ENCODE data around the gene LAGE3.
"Not testable (repeated sequence)": the region's sequence is repeated elsewhere in the genome, so short reads cannot be mapped to it uniquely, and the experiment has no call there.

The LAGE3 gene

GRCh38 chrX:154502098-154502497 lies 23.0 kb upstream of the LAGE3 start:
- no peak for DNase-seq (ENCODE audit: low read depth in 2 of 2)

- not testable (repeated sequence) for DNase-seq (ENCODE audit: low read depth in 2 of 2)
Measured at GRCh38 chrX:154501423-154501822, 22.3 kb upstream of the LAGE3 start.

- DNase-seq (ENCODE audit: low read depth in 2 of 2): not testable (repeated sequence)
Measured at GRCh38 chrX:154496591-154497137, 17.6 kb upstream of the LAGE3 start.

- DNase-seq (ENCODE audit: low read depth in 2 of 2): no peak
Measured at GRCh38 chrX:154495472-154495922, 16.4 kb upstream of the LAGE3 start.

GRCh38 chrX:154494715-154495114 lies 15.6 kb upstream of the LAGE3 start:
- DNase-seq (ENCODE audit: low read depth in 2 of 2): no peak

GRCh38 chrX:154490414-154491083 lies 11.5 kb upstream of the LAGE3 start, which contains the start of gene SLC10A3:
SLC10A3 (minus strand) TSS chrX:154490629; CDS start chrX:154488940, 1,689 bp downstream.
- DNase-seq (ENCODE audit: low read depth in 2 of 2): peak; percentile 79 to 80

- no peak for DNase-seq (ENCODE audit: low read depth in 2 of 2)
Measured at GRCh38 chrX:154490021-154490413, 10.9 kb upstream of the LAGE3 start.

- DNase-seq (ENCODE audit: low read depth in 2 of 2): no peak
Measured at GRCh38 chrX:154489182-154489581, 10.1 kb upstream of the LAGE3 start.

GRCh38 chrX:154488336-154489075 lies 9.4 kb upstream of the LAGE3 start:
- no peak for DNase-seq (ENCODE audit: low read depth in 2 of 2)

GRCh38 chrX:154487518-154488290 lies 8.6 kb upstream of the LAGE3 start:
- DNase-seq (ENCODE audit: low read depth in 2 of 2): no peak

- no peak for DNase-seq (ENCODE audit: low read depth in 2 of 2)
Measured at GRCh38 chrX:154486396-154487207, 7.5 kb upstream of the LAGE3 start, which contains the start of gene UBL4A. UBL4A (minus strand) TSS chrX:154486615; CDS start chrX:154486584, 31 bp downstream.

- no peak for DNase-seq (ENCODE audit: low read depth in 2 of 2)
Measured at GRCh38 chrX:154486052-154486395, 6.9 kb upstream of the LAGE3 start.

GRCh38 chrX:154485150-154486051 lies 6.3 kb upstream of the LAGE3 start:
- no peak for DNase-seq (ENCODE audit: low read depth in 2 of 2)

GRCh38 chrX:154484255-154485149 lies 5.4 kb upstream of the LAGE3 start:
- no peak for DNase-seq (ENCODE audit: low read depth in 2 of 2)

- DNase-seq (ENCODE audit: low read depth in 2 of 2): no peak
Measured at GRCh38 chrX:154483325-154483724, 4.2 kb upstream of the LAGE3 start.

GRCh38 chrX:154482786-154483185 lies 3.7 kb upstream of the LAGE3 start:
- DNase-seq (ENCODE audit: low read depth in 2 of 2): no peak

GRCh38 chrX:154481911-154482601 lies 3.0 kb upstream of the LAGE3 start:
- DNase-seq (ENCODE audit: low read depth in 2 of 2): no peak

GRCh38 chrX:154481195-154481594 lies 2.1 kb upstream of the LAGE3 start:
- no peak for DNase-seq (ENCODE audit: low read depth in 2 of 2)
